Cerebellar nuclear complex (tissue), 1 donor: ENCODE data around the gene CORIN.

Experiments
- DNase-seq, 2 experiments: peaks; one replicate each; lab custom pipeline; 2025; lab: John Stamatoyannopoulos, UW

Gene CORIN

GRCh38 chr4:47686294-47686872, 151.5 kb downstream of the CORIN start:
- DNase-seq: no peak

- DNase-seq: no peak
Measured at GRCh38 chr4:47675806-47676205, 162.1 kb downstream of the CORIN start.

DNA sequence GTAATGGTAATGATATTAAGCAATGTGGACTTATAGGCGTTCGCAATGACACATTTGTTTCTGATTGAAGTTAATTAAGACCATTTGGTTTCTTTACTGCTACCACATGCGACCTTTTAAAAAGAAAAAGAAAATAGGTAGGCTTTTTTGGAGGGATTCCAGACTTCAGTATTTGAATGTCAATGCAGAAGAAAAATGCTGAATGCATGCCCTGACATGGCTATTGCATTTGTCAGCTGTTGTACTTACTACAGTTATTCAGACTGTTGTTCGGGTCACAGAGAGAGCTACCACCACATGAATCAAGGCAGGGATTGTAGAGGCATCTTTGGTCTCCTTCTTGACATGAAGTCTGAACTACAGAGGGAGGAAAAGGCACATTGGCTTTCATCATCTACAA, 163.7 kb downstream of the CORIN start:
- no peak for DNase-seq

- no peak for DNase-seq
Measured at GRCh38 chr4:47672696-47673095, 165.2 kb downstream of the CORIN start.

DNA sequence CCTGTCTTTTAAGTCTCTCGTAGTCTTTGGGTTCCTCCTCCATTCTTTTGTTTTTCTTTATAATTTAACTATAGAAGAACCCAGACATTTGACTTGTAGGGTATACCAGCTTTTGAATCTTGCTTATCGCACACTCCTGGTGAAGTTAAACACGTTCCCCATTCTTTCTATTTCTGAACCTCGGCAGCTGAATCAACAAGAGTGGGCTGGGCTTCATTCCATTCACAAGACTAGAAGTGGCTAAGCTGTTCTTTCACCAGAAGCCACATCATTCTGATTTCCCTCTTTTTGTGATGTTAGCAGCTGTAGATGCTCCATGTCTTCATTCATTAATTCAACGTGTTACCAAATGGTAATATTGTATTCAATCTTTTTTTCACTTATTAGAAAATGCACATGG, 167.9 kb downstream of the CORIN start:
- DNase-seq: no peak

GRCh38 chr4:47668810-47669408, 169.0 kb downstream of the CORIN start:
- DNase-seq: no peak

DNA sequence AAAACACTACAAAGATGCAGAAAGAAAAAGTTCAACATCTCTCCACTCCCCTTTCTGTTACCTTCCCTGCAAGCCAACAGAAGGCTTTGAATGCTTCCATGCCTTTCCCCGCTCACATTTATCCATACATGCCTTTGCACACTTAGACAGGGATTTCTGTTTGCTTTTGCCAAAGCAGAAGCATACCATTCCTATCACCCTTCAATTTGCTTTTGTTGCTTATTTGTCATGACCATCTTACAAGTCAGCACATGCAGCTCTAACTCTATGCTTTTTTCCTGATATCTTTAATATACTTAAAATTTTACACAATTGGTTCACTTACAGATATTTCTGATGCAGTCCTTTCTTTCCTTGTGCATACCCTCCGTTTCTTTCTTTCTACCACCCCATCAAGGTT, 169.6 kb downstream of the CORIN start:
- no peak for DNase-seq

GRCh38 chr4:47667552-47667951, 170.3 kb downstream of the CORIN start:
- DNase-seq: no peak

GRCh38 chr4:47664051-47664826, 173.6 kb downstream of the CORIN start:
- no peak for DNase-seq

DNA sequence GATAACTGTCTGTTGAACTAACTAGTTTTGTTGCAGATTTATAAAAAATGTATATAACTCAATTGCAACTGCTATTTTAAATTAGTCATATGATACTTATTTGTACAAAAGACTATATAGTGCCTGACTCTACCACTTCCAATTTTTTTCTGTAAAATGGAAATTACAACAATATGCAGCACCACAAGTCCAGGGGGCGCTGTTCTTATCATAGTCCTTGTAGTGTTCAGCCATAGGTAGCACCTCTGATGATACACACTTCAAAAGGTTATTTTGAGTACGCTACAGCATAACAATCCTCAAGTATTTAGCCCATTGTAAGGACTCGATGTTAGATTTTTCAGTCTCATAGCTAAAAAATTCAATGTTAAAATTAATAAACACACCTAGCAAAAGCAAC, 174.9 kb downstream of the CORIN start:
- no peak for DNase-seq

- no peak for DNase-seq
Measured at GRCh38 chr4:47661741-47662140, 176.1 kb downstream of the CORIN start.

DNA sequence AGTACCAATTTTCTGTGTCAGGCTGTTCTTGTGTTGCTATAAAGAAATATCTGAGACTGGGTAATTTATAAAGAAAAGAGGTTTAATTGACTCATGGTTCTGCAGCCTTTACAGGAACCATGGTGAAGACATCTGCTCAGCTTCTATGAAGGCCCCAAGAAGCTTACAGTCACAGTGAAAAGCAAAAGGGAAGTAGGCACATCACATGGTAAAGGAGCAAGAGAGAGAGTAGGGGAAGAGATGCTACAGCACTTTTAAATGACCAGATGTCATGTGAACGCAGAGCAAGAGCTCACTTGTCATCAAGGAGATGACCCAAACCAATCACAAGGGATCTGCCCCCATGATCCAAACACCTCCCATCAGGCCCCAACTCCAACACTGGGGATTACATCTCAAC, 178.5 kb downstream of the CORIN start:
- no peak for DNase-seq

DNA sequence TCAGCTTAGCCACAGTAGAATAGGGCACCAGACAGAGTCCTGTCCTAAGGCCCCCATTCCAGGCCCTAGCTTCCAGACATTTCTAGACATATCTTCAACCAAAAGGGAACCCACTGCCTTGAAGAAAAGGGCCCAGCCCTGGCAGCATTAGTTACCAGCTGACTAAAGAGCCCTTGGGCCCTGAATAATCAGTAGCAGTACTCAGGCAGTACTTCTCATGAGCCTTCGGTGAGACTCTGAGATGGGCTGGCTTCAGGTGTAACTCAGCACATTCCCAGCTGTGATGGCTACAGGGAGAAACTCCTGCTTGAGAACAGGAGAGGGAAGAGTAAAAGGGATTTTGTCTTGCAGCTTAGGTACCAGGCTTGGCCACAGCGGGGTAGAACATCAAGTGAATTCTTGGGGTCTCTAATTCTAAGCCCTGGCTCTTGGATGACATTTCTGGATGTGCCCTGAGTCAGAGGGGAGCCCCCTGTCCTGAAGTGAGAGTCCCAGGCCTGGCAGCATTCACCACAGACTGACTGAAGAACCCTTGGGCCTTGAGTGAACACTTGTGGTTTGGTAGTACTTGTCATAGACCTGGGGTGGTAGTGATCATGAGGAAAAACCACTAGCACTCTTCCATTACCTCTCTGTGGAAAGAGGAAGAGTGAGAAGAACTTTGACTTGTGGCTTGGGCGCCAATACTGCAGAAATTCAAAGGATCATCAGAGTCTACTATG, 182.7 kb downstream of the CORIN start:
- no peak for DNase-seq

- no peak for DNase-seq
Measured at GRCh38 chr4:47652092-47652491, 185.8 kb downstream of the CORIN start.

GRCh38 chr4:47651231-47651630, 186.6 kb downstream of the CORIN start:
- no peak for DNase-seq

DNA sequence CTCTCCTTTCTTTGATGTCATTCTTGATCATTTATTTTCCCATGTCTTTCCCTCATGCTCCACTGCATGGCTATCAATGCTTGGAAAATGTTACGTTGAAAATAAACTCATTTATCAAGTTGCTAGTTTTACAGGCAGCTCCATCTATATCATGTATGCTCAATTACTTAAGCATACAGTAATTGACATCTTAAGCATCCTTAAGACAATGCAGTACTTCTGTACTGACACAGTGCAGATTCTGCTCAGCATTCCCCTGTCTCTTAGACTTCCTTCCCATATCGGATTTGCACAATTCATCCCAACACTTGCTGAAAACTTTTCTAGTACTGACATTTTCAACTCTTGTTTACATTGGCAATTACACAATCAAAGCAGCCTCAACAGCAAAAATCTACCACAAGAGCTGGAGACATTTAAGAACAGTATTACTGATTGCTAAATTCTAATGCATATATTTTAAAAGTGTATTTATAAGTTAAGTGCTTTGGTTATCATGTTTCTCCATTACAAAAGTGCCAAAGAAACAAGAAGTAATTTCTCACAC, 187.2 kb downstream of the CORIN start:
- DNase-seq: no peak

DNA sequence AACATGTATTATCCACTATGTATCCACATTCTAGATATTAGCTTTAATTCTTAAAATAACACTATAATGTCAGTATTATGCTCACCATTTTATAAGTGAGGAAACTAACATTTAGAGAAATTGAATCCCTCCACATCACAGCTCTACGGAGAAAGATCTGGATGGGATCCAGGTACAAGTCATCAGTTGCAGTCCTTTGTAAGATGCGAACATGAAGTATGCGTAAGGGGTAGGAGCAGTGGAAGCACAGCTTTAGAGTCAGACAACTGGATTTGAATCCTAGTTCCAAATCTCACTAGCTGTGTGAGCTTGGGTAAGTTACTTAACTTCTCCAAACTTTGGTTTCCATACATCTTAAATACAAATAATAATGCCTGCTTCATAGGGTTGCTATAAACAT, 190.3 kb downstream of the CORIN start:
- DNase-seq: no peak

- DNase-seq: no peak
Measured at GRCh38 chr4:47647029-47647428, 190.8 kb downstream of the CORIN start.

DNA sequence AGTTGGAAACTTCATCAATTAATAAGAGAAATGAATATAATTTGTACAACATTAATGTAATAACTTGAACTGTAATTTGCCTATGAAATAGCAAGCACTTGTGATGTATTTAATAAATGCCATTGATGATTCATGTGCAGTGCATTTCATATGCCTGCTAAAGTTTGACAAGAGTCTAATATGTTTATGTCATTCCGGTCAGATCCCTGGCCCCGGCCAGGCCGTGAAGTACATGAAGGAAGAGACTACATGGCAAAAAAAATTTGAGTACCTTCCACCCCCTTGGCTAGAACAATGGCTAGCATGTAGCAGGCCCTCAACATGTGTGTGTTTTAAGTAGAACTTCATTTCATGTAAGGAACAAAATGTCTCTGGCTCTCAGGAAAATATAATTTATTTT, 191.5 kb downstream of the CORIN start:
- no peak for DNase-seq

GRCh38 chr4:47643845-47644244, 194.0 kb downstream of the CORIN start:
- no peak for DNase-seq

GRCh38 chr4:47642985-47643760, 194.7 kb downstream of the CORIN start:
- DNase-seq: no peak
